Vagina (tissue), 2 donors: ENCODE measurements around the gene ADAM33.

Experiments used
- POLR2A ChIP-seq, 2 donors: fragments of 450-650 bp; IDR thresholded peaks; one replicate each; pipeline ENCODE4 v1.6.1; 2017; ENCODE audit warnings: antibody characterized with exemption in 2 of 2, mild to moderate bottlenecking in 2 of 2, moderate library complexity in 2 of 2
- POLR2AphosphoS5 ChIP-seq, 2 donors: sonication (generic); formaldehyde crosslinking; IDR thresholded peaks; one replicate each; pipeline ENCODE4 v1.9.0; 2017; ENCODE audit warnings: antibody characterized with exemption in 2 of 2, mild to moderate bottlenecking in 2 of 2, low read depth in 1 of 2; ENCODE audit not compliant: insufficient read depth in 1 of 2
- TF ChIP-seq, protein P1 (sequence below), 3 experiments: fragments of 450-650 bp in 2 of 3; fragments of 200-600 bp in 1 of 3; sonication (generic) in 1 of 3; IDR thresholded peaks; one replicate each; pipeline ENCODE4 v1.5.1; 2017 to 2019; ENCODE audit warnings: antibody characterized with exemption in 3 of 3, mild to moderate bottlenecking in 2 of 3, moderate library complexity in 2 of 3

DNA sequence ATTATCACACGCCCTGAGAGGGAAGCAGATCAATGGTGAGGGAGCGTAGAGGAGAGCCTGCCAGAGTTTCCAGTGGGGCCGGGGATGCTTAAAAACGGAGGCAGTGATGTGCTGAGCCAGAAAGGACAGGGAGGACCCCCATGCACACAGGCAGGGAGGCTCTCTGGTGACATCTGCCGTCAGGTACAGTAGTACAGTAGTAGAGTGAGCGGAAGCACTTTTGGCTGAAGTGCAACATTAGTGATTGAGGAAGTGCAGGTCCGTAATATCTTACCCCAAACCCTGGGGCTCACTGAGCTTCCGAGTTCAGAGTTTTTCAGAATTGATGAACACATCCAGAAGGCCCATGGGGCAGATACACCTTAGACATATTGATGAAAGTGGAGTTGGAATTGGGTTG, 60.7 kb downstream of the ADAM33 start:
- TF ChIP-seq, protein P1, sequence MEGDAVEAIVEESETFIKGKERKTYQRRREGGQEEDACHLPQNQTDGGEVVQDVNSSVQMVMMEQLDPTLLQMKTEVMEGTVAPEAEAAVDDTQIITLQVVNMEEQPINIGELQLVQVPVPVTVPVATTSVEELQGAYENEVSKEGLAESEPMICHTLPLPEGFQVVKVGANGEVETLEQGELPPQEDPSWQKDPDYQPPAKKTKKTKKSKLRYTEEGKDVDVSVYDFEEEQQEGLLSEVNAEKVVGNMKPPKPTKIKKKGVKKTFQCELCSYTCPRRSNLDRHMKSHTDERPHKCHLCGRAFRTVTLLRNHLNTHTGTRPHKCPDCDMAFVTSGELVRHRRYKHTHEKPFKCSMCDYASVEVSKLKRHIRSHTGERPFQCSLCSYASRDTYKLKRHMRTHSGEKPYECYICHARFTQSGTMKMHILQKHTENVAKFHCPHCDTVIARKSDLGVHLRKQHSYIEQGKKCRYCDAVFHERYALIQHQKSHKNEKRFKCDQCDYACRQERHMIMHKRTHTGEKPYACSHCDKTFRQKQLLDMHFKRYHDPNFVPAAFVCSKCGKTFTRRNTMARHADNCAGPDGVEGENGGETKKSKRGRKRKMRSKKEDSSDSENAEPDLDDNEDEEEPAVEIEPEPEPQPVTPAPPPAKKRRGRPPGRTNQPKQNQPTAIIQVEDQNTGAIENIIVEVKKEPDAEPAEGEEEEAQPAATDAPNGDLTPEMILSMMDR (IDR thresholded peaks at IDR 0.05): no peak
- no peak for TF ChIP-seq POLR2AphosphoS5 (IDR thresholded peaks at IDR 0.05; ENCODE audit: insufficient read depth in 1 of 2, low read depth in 1 of 2)
- no peak for TF ChIP-seq POLR2A (IDR thresholded peaks at IDR 0.05)
